Esophagus mucosa (tissue), 1 donor: ENCODE results near the gene JAKMIP3. TPM values are rescaled to one million over a fixed set of nuclear protein-coding genes. Genes with fewer than 3 reads are reported as not detected.

Experiments
- ATAC-seq: fragments of 200-7000 bp; cut with Tn5 transposase; one replicate; pipeline ENCODE4 v1.9.1; 2020
- total RNA-seq: library from RNA; stranded (reverse); gene quantifications from one replicate; pipeline ENCODE4 v1.2.4, GENCODE V29; 2023
- donor health status: DM: yes; HTN: yes; CAD: no.

JAKMIP3 gene
- total RNA-seq, 1 donor from 2014 or later = 0.04 TPM

DNA sequence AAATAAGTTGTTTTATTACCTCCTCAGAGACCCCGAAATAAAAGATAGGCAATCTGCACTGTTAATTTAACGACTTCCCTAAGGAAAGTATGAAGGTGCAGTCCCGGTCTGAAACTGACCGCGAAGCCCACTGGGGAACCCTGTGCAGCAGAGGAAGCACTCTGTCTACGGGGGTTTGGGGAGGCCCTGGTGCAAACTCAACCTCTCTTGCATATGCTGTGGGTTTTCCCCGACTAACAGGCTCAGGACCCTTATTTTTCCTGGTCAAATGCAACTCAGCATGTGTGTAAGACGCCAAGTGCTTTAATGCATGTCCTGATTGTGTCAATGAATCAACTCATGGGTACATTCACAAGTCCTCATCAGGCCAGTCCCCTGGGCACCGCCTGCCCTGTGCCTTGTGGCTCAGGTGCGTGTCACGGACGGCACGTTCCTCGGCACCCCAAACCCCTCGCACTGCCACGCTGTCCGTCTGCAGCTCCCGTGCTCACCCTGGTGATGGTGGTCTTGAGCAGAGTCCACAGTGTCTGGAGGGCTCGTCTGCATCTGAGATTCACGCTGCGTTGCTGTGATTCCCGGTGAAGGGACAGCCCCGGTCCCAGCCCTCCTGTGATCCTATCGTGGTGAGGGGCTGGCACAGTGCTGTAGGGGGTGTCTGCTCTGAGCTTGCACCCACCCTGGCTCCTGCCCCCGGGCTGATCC lies 33.8 kb downstream of the JAKMIP3 start:
- ATAC-seq = no peak

DNA sequence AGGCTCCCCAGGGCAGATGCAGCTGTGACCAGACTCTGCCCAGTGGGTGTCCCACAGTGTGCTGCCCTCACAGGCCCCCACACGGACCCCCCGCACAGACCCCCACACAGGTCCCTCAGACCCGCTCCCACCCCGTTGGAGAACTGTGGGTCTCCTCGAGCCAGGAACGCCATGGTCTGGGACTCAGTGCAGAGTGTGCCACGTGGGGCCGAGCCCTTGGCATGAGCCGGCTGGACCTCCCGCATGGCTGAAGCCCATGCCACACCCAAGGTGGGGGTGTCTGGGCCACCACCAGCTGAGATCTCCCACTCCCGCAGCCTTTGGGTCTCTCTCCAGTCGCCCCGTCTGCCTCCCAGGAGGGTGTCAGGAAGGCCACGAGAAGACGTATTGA lies 34.3 kb downstream of the JAKMIP3 start:
- no peak for ATAC-seq

DNA sequence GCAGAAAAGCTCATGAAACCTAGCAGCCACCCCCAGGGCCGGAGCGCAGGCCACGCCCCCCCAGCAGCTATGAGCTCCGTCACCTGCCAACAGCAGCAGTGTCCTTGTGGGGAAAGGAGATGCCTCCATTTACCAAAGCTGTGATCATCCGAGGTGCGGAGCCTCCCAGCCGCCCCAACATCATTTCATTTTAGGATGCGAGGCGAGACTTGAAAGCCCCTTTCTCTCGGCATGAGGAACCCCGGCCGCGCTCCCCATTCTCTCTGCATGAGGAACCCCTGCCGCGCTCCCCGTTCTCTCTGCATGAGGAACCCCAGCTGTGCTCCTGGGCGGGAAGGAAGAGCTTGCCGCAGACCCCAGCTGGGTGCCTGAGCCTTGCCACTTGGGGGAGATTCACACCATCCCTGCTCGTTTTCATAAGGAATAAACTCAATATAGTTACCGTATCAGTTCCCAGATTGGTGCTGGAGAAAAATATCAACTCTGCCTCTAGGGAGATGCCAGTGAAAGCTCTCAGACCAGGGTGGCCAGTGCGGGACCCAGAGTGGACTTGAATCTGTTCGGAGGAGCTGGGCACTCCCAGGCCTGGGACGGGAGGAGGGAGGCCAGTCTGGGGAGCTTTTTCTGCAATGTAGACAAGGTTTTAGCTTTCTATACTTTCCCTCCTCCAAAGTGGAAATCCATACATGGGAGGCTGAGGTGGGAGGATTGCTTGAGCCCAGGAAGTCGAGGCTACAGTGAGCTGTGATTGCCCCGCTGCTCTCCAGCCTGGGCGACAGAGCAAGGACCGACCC lies 35.0 kb downstream of the JAKMIP3 start:
- ATAC-seq = no peak

DNA sequence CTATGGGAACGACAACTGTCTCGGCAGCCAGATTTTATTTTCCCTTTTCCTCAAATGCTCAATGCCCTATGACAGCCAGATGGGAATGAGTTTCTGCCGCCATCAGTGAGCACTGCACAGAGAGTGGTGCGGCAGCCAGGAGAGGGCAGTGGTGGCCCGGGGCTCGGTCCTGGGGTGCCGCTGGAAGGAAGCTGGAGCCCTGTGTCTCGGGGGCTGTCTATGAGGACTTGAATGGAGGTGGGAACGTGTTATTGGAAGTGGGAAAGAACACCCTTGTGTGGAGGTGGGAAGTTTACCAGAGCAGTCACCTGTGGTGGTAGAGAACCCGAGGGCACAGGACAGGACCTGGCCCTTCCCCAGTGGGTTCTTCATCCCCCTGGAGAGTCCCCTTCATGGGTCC lies 35.8 kb downstream of the JAKMIP3 start:
- ATAC-seq = no peak

DNA sequence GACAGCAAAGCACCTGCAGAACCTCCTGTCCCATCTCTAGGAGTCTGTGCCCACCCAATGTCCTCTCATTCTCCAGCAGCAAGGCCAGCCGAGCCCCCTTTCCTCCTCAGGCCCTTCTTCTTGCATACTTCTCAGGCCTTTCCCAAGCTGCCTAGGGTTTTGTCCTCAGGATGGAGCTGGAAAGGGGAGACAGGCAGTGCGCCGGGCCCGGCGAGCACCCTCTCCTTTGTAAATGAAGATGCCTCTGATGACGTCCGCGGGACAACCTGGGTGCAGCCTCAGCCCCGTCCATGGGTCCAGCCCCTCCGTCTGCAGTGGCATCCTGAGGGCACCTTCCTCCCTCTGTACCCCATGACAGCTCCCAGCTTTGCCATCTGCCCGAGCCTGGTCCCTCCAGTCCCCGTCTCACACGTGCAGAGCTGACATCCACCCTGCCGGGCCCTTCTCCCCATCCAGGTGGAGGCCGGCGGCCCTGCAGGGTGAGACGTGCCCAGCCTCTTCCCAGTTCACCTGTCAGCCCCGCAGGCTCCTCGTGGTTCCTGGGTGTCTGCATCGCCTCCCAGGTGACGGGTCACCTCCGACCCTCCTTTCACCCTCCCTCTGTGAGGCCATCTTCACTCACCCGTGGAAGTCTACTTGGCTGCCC lies 36.4 kb downstream of the JAKMIP3 start:
- no peak for ATAC-seq

DNA sequence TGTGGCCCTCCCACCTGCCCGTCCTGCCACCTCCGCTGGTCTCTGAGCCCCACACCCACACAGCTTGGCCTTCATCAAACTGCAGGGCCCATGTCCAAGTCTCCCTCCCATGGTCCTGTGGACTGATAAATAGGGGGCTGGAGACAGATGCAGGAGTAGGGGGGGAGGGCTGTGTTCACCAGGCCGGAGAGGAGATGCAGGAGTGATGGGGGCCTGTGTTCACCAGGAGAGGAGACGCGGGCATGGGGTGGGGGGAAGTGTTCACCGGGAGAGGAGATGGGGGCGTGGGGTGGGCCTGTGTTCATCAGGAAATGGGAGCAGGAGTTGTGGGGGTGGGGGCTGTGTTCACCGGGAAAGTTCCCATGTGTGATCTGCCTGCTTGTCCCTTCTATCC lies 37.0 kb downstream of the JAKMIP3 start:
- no peak for ATAC-seq

DNA sequence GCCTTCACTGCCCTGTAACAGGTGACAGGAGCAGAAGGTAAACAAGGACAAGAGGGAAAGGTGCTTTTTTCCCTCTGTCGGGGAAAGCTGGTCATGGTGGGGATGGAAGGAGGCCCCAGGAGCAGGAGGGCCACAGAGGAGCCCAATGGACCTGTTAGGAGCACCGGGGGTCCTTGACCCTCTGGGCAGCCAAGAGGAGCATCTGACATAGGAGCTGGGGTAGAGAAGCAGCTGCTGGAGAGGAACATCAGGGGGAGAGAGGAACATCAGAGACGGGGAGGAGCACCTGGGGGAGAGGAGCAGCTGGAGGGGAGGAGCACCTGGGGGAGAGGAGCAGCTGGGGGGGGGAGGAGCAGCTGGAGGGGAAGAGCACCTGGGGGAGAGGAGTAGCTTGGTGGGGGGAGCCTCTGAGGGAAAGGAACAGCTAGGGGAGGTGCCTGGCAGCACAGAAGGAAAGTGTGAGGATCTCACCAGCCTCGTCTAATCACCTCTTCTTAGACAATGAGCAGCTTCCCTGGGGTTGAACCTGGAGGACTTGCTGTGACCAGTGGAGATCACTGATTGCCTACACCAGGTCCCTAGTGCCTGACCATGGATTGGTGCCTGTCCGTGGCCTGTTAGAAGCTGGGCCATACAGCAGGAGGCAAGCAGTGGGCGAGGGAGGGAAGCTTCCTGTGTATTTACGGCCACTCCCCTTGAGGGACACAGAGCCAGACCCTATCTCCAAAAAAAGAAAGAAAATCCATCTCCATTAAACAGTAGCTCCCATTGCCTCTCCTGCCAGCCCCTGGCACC lies 37.6 kb downstream of the JAKMIP3 start:
- ATAC-seq = no peak

DNA sequence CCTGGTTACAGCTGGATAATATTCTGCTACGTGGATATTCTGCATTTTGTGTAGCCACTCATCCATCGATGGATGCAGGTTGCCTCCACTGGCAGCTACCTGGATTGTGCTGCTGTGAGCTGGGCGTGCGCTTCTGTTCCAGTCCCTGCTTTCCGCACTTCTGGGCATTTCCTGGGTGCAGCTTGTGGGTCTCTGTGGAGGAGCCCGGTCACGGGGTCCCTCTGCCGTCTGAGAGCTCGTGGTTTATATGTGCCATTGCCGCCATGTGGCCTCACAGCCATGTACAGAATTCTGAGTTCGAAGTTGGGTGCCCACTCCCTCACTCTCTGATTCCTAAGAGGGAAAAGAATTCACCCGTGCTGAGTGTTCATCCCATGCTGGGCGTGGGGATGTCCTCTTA lies 38.3 kb downstream of the JAKMIP3 start:
- ATAC-seq = no peak

DNA sequence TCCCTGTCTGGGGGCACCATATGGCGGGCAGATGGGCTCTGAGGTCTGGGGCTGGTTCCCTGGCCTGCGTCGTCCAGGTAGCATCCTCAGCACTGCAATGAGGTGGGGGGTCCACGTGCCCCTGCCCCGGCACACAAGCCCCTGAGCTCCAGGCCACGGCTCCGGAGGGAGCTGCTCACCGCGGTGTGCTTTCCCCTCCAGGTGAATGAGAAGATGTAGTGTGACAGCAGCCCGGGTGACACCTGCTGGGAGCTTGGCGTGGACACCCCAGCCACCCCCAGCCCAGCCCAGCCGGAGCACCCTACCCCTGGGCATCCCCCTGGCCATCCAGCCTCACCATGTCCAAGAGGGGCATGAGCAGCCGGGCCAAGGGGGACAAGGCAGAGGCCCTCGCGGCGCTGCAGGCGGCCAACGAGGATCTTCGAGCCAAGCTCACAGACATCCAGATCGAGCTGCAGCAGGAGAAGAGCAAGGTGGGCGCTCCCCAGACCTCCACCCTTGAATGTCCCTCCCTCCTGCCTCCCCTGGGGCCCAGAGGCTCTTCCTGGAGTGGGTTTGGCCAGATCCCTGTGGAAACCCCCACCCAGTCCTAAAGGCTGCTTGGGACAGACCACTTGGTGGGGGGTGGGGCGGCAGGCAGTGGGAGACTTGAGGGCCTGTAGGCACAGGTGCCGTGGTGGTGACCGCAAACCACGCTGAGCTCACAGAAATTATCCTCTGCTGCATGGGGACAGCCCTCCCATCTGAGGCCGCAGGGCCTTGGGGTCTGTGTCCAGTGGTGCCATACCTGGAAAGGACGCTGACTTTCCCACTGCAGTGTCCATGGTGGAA lies 38.9 kb downstream of the JAKMIP3 start:
- no peak for ATAC-seq

DNA sequence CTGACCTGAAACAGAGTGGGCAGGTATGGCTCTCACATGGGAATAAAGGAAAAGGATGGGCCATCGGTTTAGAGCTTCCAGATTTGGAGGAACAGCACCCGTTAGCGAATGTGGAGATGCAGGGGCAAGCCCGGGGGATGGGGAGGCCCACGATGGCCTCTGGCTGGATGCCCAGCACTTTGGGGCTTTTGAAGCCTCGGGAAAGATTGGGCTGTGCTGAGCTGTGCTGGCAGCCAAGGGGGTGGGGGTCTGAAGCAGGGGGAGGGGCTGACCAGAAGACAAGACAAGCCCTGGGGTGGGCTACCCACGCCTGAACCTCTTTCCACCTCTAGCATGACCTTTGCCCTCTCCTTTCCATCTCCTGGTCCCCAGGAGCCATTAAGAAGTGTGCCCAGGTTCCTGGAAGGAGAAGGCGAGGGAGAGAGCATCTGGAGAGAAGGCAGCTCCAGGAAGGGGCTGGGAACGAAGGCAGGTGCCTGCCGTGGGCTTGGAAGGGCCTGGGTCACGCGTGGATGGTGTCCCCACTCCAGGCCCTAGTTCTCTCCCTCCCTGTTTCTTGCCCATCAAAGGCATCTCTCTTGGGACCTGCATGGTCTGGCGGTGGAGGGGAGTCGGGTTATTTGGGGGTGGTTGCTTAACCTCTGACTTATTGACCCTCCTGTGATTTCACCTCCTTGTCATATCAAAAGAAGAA lies 39.7 kb downstream of the JAKMIP3 start:
- ATAC-seq = no peak

DNA sequence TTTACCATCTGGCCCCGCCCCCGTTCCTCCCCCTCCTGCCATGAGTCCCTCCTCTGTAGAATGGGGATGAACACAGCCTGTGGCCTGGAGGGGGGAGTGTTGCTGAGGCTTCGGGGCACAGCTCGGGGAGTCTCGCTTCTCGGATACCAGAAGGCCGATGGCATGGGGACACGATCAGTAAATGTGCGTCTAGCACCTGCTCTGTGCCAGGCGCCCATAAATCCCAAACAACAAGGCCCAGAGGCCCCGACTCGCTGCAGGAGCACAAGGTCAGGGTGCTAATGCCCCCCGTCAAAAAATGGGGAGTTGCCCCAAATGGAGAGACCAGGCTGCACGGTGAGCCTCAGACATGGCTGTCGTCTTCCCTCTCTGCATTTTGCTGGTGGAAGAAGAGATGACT lies 40.7 kb downstream of the JAKMIP3 start:
- no peak for ATAC-seq

DNA sequence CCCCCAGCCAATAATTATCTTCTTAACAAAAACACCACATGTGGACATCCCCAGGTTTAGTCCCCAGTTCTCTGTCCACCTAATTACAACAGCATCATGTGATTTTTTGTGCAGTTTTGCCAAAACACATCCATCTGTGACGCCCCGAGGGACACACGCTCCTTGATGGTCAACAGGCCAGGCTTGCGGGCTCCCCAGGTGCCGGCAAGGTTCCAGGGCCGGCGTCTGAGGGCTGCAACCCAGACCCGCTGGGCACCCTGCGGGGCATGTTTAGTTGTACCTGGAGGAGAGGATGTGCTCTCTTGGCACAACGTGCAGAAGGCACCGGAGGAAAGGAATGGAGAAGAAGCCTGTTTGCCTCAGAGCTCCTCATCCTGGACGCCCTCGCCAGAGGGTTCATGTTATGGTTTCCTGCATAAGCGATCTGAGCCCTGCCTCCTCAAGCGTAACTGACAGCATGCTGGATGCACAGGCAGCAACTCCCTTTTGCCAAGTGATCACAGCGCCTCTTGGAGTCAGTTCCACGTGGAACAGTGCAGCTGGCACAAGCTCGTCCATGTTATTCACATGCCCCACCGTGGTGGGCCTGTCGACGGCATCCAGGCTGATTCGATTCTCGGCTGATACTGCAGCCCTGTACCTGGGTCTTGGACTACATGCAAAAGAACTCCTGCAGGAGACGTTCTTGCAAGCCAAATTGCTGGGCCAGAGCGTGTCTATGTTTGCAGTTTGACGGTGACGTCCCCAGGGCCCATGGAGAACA lies 41.6 kb downstream of the JAKMIP3 start:
- ATAC-seq = no peak

DNA sequence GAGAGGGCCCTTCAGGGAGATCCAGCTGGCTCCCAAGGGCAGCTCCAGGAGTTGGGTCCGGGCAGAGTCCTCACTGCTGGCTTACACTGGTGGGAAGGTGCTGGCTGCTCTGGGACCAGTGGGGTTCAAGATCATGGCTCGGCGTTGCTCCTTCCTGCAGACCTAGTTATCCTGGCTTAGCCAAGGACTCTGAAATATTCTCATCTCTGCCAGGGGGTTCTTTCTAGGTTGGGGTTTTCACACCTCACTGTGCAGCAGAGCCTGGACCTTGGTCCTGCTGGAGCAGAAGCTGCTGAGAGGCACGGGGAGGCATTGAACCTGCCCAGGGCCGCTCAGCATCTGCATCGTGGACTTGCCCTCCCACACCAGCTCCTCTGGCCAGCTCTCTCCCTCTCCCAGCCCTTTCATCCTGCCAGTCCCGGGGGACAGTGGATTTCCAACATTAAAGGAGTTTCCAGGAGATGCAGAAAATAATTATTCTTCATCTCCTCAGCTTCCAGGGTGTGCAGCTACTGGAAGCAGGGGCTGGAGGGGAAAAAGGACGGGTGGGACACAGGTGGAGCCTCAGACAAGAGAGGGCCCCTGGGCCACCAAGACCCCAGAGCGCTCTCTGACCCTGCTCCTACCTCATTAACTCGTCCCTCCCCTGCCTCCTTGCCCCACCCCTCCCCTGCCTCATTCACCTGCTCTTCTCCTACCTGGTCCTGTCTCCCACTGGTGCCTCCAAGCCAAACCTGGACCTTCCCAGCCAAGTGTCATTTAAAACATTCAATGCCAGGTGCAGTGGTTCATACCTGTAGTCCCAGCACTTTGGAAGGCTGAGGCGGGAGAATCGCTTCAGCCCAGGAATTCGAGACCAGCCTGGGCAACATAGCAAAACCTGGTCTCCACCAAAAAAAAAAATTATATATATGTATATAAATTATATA lies 42.5 kb downstream of the JAKMIP3 start:
- ATAC-seq = no peak

DNA sequence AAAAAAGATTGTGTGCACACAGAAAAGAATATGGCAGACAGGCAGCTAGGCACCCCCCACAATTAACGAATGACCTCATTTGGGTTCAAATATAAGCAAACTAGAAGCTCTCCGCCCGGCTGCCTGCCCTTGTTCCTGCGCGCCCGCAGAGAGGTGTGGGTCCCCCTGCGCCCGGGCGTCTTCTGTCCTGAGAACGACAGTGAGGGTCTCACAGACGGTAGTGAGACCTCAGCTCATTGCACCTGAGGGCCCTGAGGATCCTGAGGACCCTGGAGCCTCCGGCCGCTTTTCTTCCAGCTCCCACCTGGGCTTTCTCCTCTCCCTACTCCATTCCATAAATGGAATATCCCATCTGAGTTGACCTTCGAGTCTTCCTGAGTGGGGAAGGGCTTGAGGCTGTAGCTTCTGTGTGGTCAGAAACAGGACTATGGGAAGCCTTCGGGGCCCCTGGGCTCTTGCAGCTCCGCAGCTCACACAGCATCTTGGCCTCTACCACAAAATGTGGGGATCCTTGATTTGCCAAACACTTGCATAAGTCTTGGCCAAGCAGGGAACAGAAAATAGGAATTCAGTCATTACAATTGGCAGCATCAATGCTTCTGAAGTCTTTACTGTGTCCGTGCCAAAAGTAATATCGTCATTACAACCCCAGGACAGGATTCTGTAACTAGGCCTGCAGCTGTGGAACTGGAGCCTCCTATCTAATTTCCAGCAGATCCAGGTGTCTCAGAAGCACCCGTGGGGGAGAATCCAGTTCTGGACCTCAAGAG lies 43.8 kb downstream of the JAKMIP3 start:
- no peak for ATAC-seq

DNA sequence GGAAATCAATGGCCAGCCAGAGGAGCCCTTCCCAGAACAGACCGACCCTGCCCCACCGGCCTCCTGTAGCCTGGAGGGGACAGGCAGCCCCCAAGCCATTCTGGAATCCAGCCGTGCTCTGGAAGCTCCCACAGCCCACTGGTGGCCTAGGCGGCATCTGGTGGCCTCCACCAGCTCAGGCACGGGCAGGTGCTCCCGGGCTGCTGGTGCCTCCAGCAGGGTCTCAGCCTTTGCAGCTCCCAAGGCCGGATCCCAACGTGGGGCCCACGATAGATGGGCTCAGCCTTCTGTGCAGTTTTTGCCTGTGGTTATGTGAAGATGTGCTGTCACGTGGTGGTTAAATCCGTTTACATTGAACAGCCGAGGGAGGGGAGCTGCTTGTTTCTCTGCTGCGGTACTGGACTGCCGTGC lies 44.4 kb downstream of the JAKMIP3 start:
- ATAC-seq = no peak

DNA sequence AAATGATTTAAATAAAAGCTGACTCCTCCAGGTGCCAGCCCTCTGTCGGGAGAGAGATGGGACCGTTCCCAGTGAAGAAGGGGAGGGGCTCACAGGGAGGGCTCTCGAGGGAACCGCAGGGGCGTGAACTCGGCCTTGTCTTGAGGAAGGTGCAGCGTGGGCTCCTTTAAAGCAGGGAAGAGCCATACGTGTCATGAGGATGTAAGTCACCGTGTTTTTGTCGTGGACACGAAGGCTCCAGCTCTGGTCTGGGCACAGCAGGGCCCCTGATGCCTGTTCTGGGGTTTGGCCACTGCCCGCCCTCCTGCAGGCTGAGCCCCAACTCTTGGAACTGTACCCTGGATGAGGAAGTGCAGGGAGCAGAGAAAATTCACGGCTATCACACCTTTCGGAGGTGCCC lies 45.0 kb downstream of the JAKMIP3 start:
- no peak for ATAC-seq

DNA sequence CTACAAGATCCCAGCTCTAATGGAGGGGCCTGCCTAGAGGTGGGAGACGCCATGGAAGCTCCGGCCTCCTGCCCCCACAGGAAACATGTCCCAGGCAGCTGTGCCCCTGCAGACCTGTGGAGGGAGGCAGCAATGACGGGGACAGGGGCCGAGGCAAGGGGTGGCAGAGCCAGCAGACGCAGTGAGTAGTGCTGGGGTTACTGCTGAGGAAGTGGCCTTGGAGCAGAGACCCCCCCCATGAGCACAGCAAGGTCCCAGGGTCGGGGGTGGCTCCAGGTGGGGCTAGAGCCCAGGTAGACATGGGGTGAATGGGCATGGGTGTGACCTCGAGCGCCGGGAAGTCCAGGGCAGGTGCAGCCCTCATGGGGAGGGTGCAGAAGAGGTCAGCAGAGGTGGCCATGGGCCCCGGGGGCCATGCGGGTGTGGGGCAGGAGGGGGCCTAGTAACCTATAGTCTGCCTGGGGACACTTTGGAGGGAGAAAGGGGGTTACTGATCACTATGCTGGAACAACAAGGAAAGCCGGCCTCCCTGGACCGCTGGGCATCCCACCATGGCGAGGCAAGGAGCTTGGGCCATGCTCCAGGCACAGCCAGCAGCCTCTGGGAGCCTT lies 45.5 kb downstream of the JAKMIP3 start:
- ATAC-seq = peak; percentile 20

DNA sequence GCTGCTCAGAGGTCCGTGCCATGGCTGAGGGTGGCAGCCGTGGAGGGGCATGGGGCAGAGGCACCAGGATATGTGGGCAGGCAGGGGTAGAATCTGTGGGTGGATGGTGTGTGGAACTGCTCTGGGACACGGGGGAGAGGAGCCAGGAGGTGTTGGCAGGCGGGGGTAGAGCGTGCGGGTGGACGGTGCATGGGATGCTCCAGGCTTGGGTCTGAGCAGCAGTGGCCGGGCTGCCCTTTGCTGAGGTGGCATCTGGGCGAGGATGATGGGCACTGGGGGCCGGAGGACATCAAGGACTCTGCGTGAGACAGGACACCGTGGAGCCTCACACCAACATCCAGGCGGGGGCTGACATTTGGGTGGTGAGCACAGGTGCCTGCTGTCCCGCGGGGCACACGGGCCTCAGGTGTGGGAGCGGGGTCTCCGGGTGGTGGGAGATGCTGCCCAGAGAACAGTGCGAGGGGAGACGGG lies 46.2 kb downstream of the JAKMIP3 start:
- peak; percentile 13 for ATAC-seq
